Measurements from ENCODE around the gene CCDC30. TPM values are rescaled to one million over a fixed set of nuclear protein-coding genes. Genes with fewer than 3 reads are reported as not detected.
A peak's percentile ranks its signal among the peaks of the same experiment; 100 is the strongest.

The CCDC30 gene
- total and polyA plus RNA-seq, 10 of the 15 experiments (the other 5 are each of a cell fraction or from before 2014, with no cell fraction given), result 0.46 to 1.8 (median 1.0) TPM

GRCh38 chr1:42681741-42682483, 218.8 kb downstream of the CCDC30 start, which contains the start of gene YBX1:
YBX1 (plus strand) TSS chr1:42682418; CDS start chr1:42682566, 148 bp downstream.
- BruUV-seq (replicated peaks), result no TSS peak
- Histone ChIP-seq H3K36me3 (ENCODE audit: control insufficient read depth in 2 of 2, insufficient read depth in 2 of 2, low read length in 1 of 2) (peaks cover 0 to 13% of the 10 kb centered on the region in 2 experiments; a peak in 2 of 4 replicates), H3K4me3 (peak within 1 kb of the TSS; percentile 78), H3K4me1 (ENCODE audit: control insufficient read depth, insufficient read depth, low read length) (peaks cover 7% of the 10 kb centered on the region; the same call in 1 of the 2 replicates), H3K9me3 (replicated peaks; ENCODE audit: control insufficient read depth, insufficient read depth, low read length) (no peaks in the 10 kb centered on the region), H4K20me1 (ENCODE audit: control insufficient read depth, insufficient read depth) (peaks cover 8% of the 10 kb centered on the region), H3K9ac (ENCODE audit: control insufficient read depth, insufficient read depth, low read length) (peak within 1 kb of the TSS; percentile 98), H3K79me2 (ENCODE audit: control insufficient read depth, insufficient read depth, low read length) (peaks cover 64% of the 10 kb centered on the region), H3K27me3 (replicated peaks in 1 of 2; ENCODE audit: control insufficient read depth in 2 of 2, insufficient read depth in 2 of 2, low read length in 1 of 2) (no peaks in the 10 kb centered on the region), H3K27ac (ENCODE audit: control insufficient read depth, insufficient read depth) (peak within 1 kb of the TSS; percentile 88), H2AFZ (ENCODE audit: control insufficient read depth, low read depth, low read length) (peak within 1 kb of the TSS; percentile 86), H3K4me2 (ENCODE audit: control insufficient read depth, insufficient read depth) (peak within 1 kb of the TSS; percentile 98)
- in situ Hi-C loops (cut with MboI) (no loop called here), intact Hi-C loops (cut with micrococcal nuclease; ENCODE audit: unreplicated experiment) (loop anchor here (1.0 to 5.0 kb wide), 5 partner anchors 24 to 275 kb away; partner anchors contain the start of genes C1orf50, CCDC30, P3H1 and PPIH)
- WGBS (ENCODE audit: insufficient coverage, insufficient replicate concordance, low lambda C conversion rate, missing lambda C conversion rate), result under 1% methylated on average over 52 of the region's 54 CpGs
- peak; percentile 57 for FAIRE-seq
- CTCF ChIA-PET, result interaction anchor here (1.0 to 2.1 kb wide), 3 partner anchors 9 to 22 kb away, joined by 3 to 11 read pairs (median 3); no protein-coding TSS in a partner anchor
- peak; percentile 93 for ATAC-seq
- RAD21 ChIA-PET (ENCODE audit: unreplicated experiment), result interaction anchor here (1.5 to 4.3 kb wide), 5 partner anchors 10 to 391 kb away, joined by 3 to 24 read pairs (median 8); partner anchors contain the start of genes C1orf50 and P3H1
- peak; percentile 98 for DNase-seq (ENCODE audit: low read depth, low spot score)
- SMC1A ChIA-PET (ENCODE audit: uncharacterized antibody, unreplicated experiment), result interaction anchor here (1.0 to 2.8 kb wide), 5 partner anchors 9 to 136 kb away, joined by 3 to 12 read pairs (median 6); partner anchors contain the start of genes C1orf50, P3H1 and PPIH
- POLR2A ChIA-PET, result interaction anchor here (0.7 to 5.1 kb wide), 9 partner anchors 9 to 348 kb away, joined by 3 to 24 read pairs (median 5); partner anchors contain the start of genes C1orf50, P3H1 and PPIH
- no peak for TF ChIP-seq FOXM1 (IDR thresholded peaks at IDR 0.05; ENCODE audit: low read depth, low read length)
- no peak for TF ChIP-seq MEF2A (IDR thresholded peaks at IDR 0.05; ENCODE audit: insufficient read depth, low read depth, low read length)
- TF ChIP-seq YY1 (IDR thresholded peaks at IDR 0.05; ENCODE audit: low read depth, low read length), result peak; percentile 88
- TF ChIP-seq FOXK2 (IDR thresholded peaks at IDR 0.05), result no peak
- no peak for TF ChIP-seq MYB (IDR thresholded peaks at IDR 0.05; ENCODE audit: borderline replicate concordance, low read depth, low read length)
- TF ChIP-seq PBX3 (IDR thresholded peaks at IDR 0.05; ENCODE audit: insufficient replicate concordance, low read depth, low read length), result peak; percentile 96
- TF ChIP-seq GABPA (IDR thresholded peaks at IDR 0.05; ENCODE audit: low read depth), result peak; percentile 88
- no peak for TF ChIP-seq POLR2AphosphoS2 (IDR thresholded peaks at IDR 0.05; ENCODE audit: low read depth, low read length)
- TF ChIP-seq RB1 (IDR thresholded peaks at IDR 0.05; ENCODE audit: borderline replicate concordance), result no peak
- no peak for TF ChIP-seq TCF3 (IDR thresholded peaks at IDR 0.05; ENCODE audit: borderline replicate concordance, insufficient read depth, low read depth, low read length)
- no peak for TF ChIP-seq ZNF24 (IDR thresholded peaks at IDR 0.05)
- TF ChIP-seq BACH1 (IDR thresholded peaks at IDR 0.05; ENCODE audit: borderline replicate concordance), result peak; percentile 20; the same call in 1 of the 2 replicates
- no peak for TF ChIP-seq RAD21 (IDR thresholded peaks at IDR 0.05; ENCODE audit: insufficient read depth, low read depth, low read length)
- TF ChIP-seq HDGF (IDR thresholded peaks at IDR 0.05), result no peak
- TF ChIP-seq NR2C2 (IDR thresholded peaks at IDR 0.05; ENCODE audit: borderline replicate concordance, control insufficient read depth, insufficient read length, low read depth), result no peak
- no peak for TF ChIP-seq HDAC6 (IDR thresholded peaks at IDR 0.05; ENCODE audit: unreplicated experiment)
- TF ChIP-seq WRNIP1 (IDR thresholded peaks at IDR 0.05; ENCODE audit: borderline replicate concordance, low read depth, low read length), result no peak
- TF ChIP-seq ASH2L (IDR thresholded peaks at IDR 0.05; ENCODE audit: borderline replicate concordance, low read depth), result no peak
- no peak for TF ChIP-seq SUZ12 (IDR thresholded peaks at IDR 0.05; ENCODE audit: unreplicated experiment)
- TF ChIP-seq USF2 (IDR thresholded peaks at IDR 0.05; ENCODE audit: borderline replicate concordance, low read depth, low read length), result peak; percentile 97

Measured in GM12878 (cell line).